ENCODE measurements around the gene TSKU. TPM values are rescaled to one million over a fixed set of nuclear protein-coding genes. Genes with fewer than 3 reads are reported as not detected.

TSKU gene
- total and polyA plus RNA-seq, 8 donors: 2.7 to 25.2 (median 10.7) TPM

DNA sequence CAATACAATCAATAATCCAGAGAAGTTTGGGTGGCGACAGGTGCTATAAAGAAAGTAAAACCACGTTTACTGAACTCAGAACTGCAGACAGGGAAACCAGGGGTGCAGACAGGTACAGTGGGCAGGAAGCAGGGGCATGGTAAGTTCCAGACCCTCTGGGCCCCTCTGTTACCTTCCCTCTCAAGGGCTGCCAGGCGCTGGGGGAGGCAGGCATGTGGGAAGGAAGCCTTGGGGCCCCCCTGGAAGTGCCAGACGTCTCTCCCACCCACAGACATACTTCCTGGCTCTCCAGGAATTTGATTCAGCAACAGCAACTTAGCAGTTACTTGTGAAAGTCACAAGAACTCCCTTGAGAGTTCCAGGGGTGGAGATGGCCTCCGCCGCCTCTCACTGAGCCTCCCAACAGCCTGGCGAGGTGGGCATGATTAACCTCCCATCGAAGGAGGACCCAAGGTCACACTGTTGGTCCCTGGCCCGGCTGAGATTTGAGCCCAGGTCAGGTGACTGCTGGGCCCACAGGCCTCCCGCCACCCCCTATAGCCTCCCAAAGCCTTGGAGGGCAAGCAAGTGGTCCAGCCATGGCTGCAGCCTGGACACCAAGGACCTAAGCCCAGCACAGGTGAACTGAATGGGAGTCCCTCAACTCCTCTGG lies 14.1 kb upstream of the TSKU start:
- 64 to 68% methylated on average over 10 of the region's 10 CpGs for WGBS, 2 donors
- intact Hi-C loops (cut with DNase I): no loop called here
- Histone ChIP-seq H3K4me3 (no peak overlapping the region), H3K27me3 (no peaks in the 10 kb centered on the region), H3K36me3 (no peaks in the 10 kb centered on the region), H3K27ac (no peak overlapping the region), H3K9me3 (no peaks in the 10 kb centered on the region), H3K4me1 (peaks cover 0 to 16% (median 0%) of the 10 kb centered on the region in 3 donors)
- no peak for ATAC-seq
- TF ChIP-seq, protein P1, sequence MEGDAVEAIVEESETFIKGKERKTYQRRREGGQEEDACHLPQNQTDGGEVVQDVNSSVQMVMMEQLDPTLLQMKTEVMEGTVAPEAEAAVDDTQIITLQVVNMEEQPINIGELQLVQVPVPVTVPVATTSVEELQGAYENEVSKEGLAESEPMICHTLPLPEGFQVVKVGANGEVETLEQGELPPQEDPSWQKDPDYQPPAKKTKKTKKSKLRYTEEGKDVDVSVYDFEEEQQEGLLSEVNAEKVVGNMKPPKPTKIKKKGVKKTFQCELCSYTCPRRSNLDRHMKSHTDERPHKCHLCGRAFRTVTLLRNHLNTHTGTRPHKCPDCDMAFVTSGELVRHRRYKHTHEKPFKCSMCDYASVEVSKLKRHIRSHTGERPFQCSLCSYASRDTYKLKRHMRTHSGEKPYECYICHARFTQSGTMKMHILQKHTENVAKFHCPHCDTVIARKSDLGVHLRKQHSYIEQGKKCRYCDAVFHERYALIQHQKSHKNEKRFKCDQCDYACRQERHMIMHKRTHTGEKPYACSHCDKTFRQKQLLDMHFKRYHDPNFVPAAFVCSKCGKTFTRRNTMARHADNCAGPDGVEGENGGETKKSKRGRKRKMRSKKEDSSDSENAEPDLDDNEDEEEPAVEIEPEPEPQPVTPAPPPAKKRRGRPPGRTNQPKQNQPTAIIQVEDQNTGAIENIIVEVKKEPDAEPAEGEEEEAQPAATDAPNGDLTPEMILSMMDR (IDR thresholded peaks at IDR 0.05): no peak
- FAIRE-seq: no peak
- peak in 1 of 6 donors; percentile 50 for DNase-seq

DNA sequence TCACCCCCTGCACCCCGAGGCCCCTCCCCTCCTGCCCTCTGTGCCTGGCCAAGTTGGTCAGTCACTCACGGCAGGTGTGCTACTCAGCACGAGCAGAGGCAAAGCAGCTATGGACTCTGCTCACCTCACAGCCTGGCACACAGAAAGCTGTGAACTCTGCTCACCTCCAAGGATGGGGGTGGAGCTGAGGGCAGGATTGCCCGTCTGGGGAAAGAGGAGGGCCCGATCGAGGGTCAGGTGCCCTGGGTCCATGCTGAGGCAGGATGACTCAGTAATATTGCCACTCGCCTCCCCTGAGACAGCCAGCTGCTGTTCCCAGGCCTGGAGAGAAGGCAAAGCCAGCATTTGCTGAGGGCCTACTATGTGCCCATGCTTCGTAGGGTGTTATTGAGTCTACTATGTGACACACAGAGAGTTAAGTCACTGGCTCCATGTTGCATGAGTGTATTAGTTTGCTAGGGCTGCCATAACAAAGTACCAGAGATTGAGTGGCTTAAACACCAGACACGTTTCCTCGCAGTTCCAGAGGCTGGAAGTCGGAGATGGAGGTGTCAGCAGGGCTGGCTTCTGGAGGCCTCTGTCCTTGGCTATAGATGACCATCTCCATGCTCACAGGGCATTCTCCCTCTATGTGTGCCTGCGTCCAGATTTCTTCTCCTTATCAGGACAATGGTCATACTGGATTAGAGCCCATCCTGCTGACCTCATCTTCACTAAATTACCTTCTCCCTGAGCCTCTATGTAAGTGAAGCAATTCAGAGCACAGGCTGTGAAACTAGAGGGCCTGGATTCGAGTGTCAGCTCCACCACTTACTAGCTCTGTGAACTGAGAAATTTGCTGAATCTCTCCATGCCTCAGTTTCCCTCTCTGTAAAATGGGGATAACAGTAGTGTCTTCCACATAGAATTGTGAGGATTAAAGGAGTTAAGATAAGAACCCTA lies 13.2 kb upstream of the TSKU start:
- peak in 5 of 6 donors; percentile 57 to 79 (median 72) for DNase-seq
- Histone ChIP-seq H3K27me3 (no peaks in the 10 kb centered on the region), H3K36me3 (no peaks in the 10 kb centered on the region), H3K9me3 (no peaks in the 10 kb centered on the region), H3K27ac (no peak overlapping the region), H3K4me1 (peaks cover 0 to 16% (median 0%) of the 10 kb centered on the region in 3 donors), H3K4me3 (no peak overlapping the region)
- TF ChIP-seq, protein P1 (IDR thresholded peaks at IDR 0.05): no peak
- intact Hi-C loops (cut with DNase I): no loop called here
- WGBS, 2 donors: 71 to 72% methylated on average over 13 of the region's 13 CpGs
- peak; percentile 71 to 84 (median 80) for ATAC-seq
- no peak for FAIRE-seq

DNA sequence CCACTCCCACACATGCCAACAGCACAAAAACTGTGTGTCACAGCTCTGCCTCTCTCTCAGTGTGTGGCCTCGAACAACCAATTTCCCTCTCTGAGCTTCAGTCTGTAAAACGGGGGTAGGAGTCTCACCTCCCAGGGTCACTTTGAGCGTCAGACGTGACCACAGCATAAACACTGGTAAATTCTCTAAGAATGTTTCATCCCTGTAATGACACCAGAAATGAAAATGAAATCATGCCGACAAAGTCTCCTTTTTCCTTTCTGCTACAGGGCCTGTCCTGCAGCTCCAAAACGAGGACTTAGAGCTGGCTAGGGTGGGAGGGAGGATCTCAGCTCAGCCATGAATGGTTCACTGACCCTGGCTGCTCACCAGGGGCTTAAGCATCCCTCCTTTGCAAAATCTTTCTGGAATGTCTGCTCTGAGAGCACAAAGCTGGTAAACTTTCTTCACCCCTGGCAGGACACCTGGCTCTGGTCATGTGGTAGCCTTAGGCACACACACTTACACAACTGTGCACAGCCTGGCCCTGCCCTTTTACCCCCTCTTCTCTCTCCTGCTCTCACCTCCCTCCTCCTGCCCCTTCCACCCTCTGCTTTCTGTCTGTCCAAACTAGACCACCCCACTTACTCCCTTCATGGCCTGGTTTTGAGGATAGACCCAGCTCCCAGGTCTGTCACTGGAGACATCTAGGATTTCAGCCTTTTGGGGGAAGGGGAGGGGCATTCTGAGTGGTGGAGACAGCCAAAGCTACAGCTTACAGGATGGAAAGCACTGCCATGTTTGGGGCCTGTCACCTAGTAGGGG lies 12.3 kb upstream of the TSKU start:
- ATAC-seq (peak in 3 of 4 donors; percentile 14 to 30 (median 22)), FAIRE-seq (no peak), DNase-seq (peak in 1 of 6 donors; percentile 22)
- WGBS, 2 donors: 73 to 78% methylated on average over 6 of the region's 6 CpGs
- no peaks in the 10 kb centered on the region for H3K36me3 ChIP-seq
- no peak overlapping the region for H3K4me3 ChIP-seq
- H3K4me1 ChIP-seq: peaks cover 0 to 14% (median 0%) of the 10 kb centered on the region in 3 donors
- H3K27me3 ChIP-seq: no peaks in the 10 kb centered on the region
- intact Hi-C loops (cut with DNase I): no loop called here
- H3K9me3 ChIP-seq: no peaks in the 10 kb centered on the region
- TF ChIP-seq, protein P1 (IDR thresholded peaks at IDR 0.05): no peak
- H3K27ac ChIP-seq: no peak overlapping the region

DNA sequence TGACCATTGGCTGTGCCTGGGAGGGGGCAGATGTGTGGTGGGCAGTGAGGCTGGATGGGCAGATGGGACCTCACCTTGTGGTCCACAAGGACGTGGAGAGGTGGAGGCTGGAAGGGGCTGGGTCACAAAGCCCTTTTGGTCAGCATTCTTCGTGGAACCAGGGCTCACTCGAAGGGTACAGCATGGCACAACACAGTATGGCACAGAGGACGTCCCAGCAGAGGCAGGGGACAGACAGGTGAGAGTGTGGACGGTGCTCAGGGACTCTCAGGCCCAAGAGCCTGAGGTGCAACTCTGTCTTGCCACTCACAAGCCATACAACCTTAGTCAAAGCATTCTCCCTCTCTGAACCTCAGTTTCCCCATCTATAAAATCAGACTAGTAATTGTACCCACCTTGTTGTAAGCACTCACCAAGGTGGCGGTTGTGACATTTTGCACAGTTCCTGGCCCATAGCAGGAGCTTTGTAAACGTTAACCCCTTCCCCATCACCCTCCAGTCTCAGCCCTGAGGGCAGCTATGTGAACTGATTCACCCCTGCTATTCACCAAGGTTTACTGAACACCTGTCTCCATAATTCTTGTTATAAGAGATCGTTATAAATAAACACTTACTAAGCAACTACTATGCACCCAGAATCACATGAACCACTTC lies 11.6 kb upstream of the TSKU start:
- ATAC-seq (no peak), FAIRE-seq (no peak), DNase-seq (peak in 1 of 6 donors; percentile 22)
- H3K4me3 ChIP-seq: no peak overlapping the region
- 77 to 80% methylated on average over 8 of the region's 8 CpGs for WGBS, 2 donors
- TF ChIP-seq, protein P1 (IDR thresholded peaks at IDR 0.05): no peak
- H3K36me3 ChIP-seq: no peaks in the 10 kb centered on the region
- no peak overlapping the region for H3K27ac ChIP-seq
- intact Hi-C loops (cut with DNase I): no loop called here
- H3K27me3 ChIP-seq: no peaks in the 10 kb centered on the region
- peaks cover 0 to 9% (median 0%) of the 10 kb centered on the region in 3 donors for H3K4me1 ChIP-seq
- H3K9me3 ChIP-seq: no peaks in the 10 kb centered on the region
